HG02759 (cell line): ENCODE data around the gene CACNA2D4.

ENCODE experiments used
- ATAC-seq: cut with Tn5 transposase; IDR thresholded peaks from one replicate; pipeline ENCODE4 v1.9.1; 2021; ENCODE audit warnings: mild to moderate bottlenecking, moderate library complexity; ENCODE audit not compliant: unreplicated experiment

CACNA2D4 gene

DNA sequence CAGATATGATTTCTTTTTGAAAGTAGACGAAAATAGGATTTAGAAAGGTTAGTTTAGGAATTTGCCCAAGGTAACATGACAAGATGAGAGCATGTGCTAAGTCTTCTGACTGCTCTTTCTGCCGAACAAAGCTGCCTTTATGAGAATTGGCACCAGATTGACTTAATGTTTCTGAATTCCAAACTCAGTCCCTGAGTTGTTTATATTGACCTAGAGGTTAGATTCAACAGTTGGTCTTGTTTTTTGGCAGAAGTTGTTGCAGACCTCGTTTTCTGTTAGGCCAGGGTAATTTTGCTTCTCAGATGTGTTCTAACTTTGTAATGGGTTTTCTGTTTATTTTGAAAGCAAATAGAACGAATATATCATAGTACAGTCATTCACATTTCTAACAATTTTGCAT, 159.6 kb downstream of the CACNA2D4 start:
- ATAC-seq: no peak

DNA sequence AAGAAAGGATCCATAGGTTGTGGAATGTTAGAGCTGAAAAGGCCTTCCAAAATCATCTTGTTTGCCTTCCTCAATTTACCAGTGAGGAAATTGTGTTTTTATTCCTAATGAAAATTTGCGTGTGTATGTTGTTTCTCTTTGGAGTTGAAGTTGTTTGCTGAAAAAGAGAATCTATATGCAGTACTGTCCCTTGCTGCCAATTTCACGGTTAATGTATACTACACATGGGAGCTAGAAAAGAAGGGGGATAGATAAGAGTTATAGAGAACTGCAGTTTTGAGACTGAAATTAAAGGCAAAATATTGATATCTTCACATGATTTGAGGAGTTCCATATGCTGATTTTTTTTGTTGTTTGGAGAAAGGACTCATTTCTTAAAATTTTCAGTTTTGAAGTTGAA, 160.1 kb downstream of the CACNA2D4 start:
- ATAC-seq: no peak

- no peak for ATAC-seq
These were observed 168.2 kb downstream of the CACNA2D4 start for GRCh38 chr12:1750300-1750699.

- no peak for ATAC-seq
These were observed 169.4 kb downstream of the CACNA2D4 start for GRCh38 chr12:1749019-1749418.

DNA sequence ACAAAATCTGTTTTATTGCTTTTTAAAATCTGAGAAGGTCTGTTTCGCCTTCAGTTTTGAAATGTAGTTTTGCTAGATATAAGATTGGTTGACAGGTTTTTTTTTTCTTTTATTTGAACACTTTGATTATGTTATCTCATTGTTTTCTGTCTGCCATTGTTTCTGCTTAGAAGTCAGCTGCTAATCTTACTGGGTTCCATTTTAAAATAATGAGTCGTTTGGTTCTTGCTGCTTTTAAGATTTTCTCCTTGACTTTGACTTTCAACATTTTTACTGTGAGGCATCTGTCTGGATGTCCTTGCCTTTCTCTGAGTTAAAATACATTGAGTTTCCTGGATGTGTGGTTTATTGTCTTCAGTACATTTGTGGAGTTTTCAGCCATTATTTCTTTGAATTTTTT, 170.8 kb downstream of the CACNA2D4 start:
- no peak for ATAC-seq

- ATAC-seq: no peak
These were observed 173.5 kb downstream of the CACNA2D4 start for GRCh38 chr12:1744932-1745331.
